Esophagus muscularis mucosa (tissue), 4 donors: ENCODE results near the gene TMEM198.

Source experiments
- CTCF ChIP-seq, 3 experiments: fragments of 200-600 bp in 2 of 3; fragments of 450-650 bp in 1 of 3; sonication (generic) in 2 of 3; IDR thresholded peaks; one replicate each; pipeline ENCODE4 v1.5.1; 2017 to 2019; ENCODE audit warnings: antibody characterized with exemption in 3 of 3, mild to moderate bottlenecking in 2 of 3, moderate library complexity in 1 of 3
- EP300 ChIP-seq: sonication (generic); formaldehyde crosslinking; IDR thresholded peaks from one replicate; pipeline ENCODE4 v1.6.1; 2017; ENCODE audit warnings: antibody characterized with exemption
- POLR2A ChIP-seq: fragments of 450-650 bp; IDR thresholded peaks from one replicate; pipeline ENCODE4 v1.6.1; 2017; ENCODE audit warnings: antibody characterized with exemption, moderate library complexity, mild to moderate bottlenecking, low read depth
- POLR2AphosphoS5 ChIP-seq, 2 donors: sonication (generic); formaldehyde crosslinking; IDR thresholded peaks; one replicate each; pipeline ENCODE4 v1.6.1; 2017; ENCODE audit warnings: antibody characterized with exemption in 2 of 2

- no peak for TF ChIP-seq CTCF (IDR thresholded peaks at IDR 0.05)
- TF ChIP-seq EP300 = no peak
- TF ChIP-seq POLR2A = no peak
- no peak for TF ChIP-seq POLR2AphosphoS5 (IDR thresholded peaks at IDR 0.05)
Observed at GRCh38 chr2:219514196-219514761, 29.5 kb upstream of the TMEM198 start, which contains the start of gene ASIC4.
